ENCODE results near the gene DHX58. TPM values are rescaled to one million over a fixed set of nuclear protein-coding genes. Genes with fewer than 3 reads are reported as not detected.

DHX58 gene
- total RNA-seq, 1 donor from 2014 or later, result 3.5 TPM

DNA sequence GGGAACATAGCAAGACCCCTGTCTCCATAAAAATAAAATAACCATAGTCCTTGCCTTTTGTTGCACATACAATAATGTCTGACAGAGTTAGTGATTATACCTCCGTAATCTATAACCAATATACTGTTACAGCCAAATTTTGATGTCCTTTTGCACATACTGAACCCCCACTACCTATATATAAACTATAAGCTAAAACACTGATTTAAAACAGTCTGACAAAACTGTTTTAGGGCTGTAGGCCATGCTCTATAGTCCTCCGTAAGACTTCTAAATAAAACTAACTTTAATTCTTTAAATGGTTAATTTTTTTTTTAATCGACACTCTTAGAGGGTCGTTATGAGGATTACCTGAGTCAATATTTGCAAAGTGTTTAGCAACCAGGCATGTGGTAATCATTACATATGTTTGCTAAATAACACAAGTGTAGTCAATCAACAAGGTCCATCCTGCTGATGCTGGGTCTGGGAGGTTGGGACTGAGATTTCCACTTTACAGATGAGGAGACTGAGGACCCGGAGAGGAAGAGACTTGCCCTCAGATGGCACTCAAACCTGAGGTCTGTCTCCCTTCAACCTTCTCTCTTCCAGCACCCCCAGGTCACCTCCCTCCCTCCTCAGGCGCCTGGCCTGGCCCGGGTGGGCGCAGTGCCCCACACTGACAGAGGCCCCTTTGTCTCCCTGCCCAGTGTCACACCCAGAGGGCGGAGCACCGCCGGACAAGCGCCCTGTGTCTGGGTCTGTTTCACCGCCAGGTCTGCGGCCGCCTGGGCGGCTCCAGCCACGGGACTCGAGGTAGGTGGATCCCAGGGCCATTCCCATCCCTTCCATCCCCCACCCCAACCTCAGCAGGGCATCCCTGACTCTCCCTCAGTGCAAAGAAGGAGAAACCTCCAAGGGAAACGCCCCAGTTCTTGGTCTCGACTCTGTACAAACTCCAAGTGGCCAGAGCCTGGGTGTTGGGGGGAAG is 24.5 kb downstream of the DHX58 start:
- DNase-seq (ENCODE audit: low read depth in 2 of 2), result no peak

DNA sequence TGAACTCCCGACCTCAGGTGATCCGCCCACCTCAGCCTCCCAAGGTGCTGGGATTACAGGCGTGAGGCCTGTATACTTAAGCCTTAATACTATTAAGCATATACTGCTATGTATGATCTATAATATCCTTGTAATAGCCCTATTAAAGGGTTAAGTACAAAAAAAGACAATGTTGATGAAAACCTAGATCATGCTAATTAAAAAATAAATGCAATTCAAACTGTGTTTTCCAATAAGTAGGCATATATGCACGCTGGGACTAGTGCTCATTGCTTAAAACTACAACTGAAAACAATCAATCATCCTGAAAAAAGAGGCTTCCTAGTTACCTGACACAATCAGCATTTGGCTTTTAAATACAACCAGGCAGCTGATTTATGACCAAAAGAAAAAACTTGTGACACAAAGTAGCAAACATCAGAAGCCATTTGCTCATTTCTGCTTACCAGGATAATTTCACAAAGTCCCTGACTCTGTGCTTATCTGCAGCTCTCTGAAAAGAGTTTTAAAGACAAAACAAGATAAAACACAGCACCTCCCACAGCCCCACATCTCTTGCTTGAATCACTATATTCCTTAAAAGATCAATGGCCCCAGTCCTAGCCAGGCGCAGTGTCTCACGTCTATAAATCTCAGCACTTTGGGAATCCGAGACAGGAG is 25.3 kb downstream of the DHX58 start:
- no peak for DNase-seq (ENCODE audit: low read depth in 2 of 2)

DNA sequence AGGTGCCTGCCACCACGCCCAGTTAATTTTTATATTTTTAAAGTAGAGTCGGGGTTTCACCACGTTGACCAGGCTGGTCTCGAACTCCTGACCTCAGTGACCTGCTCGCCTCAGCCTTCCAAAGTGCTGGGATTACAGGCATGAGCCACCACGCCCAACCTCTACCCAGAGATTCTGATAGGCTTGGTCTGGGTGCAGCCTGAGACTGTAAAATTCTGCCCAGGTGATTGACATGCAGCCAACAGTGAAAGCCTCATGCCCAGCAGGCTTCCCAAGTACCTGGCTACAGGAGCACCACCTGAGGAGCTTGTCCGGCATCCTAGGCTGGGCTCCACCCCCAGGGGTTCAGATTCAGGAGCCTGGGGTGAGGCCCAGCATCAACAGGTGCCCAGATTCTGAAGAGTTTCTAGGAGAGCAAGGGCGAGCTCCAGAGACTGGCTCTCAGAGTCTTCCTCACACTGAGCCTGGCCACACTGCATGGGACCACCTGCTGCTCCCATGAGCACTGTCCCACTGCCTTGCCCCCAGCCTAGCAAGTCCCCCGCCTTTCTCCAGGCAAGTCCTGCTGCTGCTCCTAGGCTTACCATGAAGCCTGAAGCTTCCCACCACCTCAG is 30.9 kb downstream of the DHX58 start:
- DNase-seq (ENCODE audit: low read depth in 2 of 2), result no peak

DNA sequence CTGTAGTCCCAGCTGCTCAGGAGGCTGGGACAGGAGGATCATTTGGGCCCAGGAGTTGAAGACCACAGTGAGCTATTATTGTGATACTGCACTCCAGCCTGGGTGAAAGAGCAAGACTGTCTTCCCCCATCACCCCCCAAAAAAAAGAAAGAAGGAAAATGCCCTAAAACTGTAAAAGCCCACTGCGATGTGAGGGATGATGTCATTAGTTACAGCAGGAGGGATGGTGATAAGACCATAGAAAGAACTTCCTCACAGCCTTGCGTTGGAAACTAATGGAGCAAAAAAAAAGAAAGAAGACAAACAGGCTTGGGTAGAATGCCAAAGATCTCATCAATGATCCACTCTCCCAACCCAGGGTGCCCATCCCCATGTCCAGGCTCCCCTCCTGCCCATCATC is 33.0 kb downstream of the DHX58 start:
- DNase-seq (ENCODE audit: low read depth in 2 of 2), result no peak

DNA sequence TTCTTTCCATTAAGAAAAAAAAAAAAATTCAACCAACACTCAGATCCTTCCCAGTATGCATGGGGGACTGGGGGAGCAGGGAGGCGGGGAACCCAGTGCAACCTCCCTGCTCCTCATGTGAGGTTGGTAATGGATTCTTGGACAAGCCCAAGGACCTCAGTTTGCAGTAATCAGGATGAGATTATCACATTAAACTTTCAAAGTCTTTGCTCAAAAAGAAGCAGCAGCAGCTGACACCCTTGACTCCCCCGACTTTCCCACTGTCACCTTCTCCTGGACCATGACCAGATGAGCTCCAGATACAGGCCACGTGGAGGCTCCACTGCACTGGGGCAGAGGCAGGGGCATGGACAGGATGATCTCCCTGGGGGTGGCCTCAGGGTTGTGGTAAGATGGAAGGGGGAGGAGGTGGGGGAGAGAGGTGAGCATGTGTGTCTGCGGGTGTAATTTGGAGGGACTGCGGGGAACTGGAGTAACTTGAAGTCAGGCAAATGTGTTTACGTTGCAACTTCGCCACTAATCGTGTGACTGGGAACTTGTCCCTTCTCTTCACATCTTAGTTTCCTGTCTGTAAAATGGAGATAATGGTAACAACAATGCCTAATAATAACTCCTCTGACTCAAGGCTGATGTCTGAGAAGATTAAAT is 34.0 kb downstream of the DHX58 start:
- DNase-seq (ENCODE audit: low read depth in 2 of 2), result peak in 1 of 2 donors; percentile 9

DNA sequence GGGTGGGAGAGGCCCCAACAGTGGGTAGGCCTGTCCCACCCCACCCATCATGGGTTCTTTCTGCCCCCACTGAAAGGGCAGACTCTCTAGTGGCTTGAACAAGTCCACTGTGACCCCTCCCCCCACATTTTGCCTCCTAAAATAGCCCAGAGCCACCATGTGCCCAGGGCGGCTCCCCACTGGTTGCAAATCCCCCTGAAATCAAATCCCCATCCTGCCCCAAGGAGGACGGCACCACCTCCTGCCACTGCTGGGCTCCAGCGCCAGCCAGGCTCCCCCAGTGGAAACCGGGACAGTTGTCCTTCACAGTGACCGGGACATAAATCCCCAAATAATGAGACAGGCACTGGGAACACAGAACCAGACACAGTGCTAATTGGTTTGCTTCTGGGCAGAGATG is 34.8 kb downstream of the DHX58 start:
- DNase-seq (ENCODE audit: low read depth in 2 of 2), result no peak

DNA sequence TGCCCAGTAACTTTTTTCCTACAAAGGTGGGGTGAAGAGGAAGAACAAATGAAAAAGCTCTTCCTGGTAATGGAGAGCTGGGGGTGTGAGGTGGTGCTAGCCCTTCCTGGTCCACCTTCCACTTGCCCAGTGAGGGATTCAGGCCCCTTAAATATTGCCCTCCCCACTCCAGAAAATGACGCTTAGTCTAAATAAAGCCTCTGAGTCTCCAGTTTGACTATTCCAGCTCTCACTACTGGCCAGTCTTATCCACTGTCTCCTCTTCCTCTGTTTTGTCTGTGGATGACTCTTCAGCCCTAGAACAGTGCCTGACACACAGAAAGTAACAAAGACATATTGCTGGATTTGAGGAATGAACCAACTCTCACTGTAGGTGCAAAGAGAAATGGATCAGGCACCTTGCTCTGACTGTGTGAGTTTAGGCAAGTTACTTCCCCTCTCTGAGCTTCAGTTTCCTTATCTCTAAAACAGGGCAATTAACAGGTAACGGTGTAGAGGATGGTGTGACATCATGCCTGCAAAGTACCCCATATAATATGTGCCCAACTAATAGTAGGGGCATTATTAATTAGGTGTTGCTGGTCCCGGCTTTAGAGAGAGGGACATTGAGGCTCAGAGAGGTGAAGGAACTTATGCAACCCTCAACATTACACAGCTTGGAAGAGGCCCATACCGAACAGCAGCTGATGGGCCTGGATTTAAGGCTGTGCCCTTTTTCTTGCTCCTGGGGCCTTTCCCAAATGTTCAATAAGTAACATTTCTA is 35.5 kb downstream of the DHX58 start:
- no peak for DNase-seq (ENCODE audit: low read depth in 2 of 2)

DNA sequence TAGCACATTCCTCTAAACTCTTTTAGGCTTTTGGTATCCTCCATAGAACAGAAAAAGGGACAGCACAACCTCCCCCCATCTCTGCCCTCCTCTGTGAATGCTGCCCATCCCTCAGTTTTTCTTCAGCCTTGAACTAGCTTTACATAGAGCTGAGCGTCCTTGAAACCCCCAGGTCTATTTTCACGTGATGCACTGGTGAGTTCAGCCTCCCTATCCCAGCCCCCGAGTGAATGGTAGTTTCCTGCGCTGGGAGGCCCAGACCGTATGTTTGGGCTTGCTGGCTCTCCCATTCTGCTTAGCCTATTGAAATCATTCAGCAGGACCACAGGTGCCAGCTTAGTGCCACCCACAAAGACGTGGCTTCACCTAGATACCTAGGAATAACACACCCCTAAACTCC is 36.7 kb downstream of the DHX58 start:
- DNase-seq (ENCODE audit: low read depth in 2 of 2), result no peak

DNA sequence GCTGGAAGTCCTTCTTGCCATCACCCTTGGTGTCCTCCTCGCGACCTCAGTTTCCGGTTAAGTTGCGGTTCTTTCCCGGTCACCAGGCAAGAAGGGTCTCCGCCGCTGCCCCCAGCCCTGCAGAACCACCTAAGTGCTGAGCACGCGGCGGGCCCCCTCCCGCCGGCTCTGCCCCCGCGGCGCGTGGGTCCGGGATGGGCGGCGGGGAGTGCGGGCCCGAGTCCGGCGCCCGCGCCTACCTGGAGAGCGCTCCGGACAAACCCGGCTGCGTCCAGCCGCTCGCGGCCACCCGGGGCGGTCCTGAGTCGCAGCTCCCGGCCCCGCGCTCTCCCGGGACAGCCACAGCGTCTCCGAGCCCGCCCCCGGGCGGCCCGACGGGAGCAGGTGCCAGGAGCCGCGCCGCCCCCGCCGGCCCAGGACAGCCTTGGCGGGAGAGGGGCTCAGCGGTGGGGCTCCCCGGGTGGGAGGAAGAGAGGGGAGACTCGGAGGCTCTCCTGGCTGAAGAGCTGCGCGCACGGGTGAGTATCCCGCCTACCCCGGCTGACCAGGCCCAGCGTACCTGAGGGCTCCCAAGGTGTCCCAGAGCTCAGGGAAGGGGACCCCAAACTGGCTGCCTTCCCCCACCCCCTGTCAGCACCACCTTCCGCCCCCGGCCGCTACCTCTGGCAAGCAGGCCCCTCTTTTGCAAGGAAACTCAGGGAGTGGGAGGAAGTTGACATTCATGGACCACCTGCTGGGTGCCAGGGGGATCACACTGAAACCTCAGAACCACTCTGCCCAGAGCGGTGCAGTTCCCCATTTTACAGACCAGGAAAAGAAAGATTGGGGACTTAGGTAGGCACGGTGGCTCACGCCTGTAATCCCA is 40.0 kb downstream of the DHX58 start:
- peak in 1 of 2 donors; percentile 6 for DNase-seq (ENCODE audit: low read depth in 2 of 2)

DNA sequence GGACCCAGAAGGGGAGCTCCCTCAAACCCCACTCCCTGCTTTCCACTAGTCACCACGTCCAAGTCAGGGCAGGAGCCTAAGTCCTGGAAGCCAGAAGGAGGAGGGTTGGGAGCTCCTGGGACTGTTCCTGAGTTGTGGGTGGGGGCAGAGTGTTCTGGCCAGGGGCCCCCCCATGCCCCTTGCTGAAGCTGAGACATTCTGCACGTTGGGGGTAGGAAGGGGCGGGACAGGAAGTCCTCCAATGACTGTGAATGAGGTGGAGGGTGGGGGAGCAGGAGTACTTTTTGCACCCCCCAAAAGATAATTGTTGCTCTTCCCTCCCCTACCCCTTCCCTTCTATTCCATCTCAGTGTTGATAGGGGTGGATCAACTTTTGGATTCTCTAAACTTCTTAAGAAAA is 40.7 kb downstream of the DHX58 start:
- DNase-seq (ENCODE audit: low read depth in 2 of 2), result no peak

DNA sequence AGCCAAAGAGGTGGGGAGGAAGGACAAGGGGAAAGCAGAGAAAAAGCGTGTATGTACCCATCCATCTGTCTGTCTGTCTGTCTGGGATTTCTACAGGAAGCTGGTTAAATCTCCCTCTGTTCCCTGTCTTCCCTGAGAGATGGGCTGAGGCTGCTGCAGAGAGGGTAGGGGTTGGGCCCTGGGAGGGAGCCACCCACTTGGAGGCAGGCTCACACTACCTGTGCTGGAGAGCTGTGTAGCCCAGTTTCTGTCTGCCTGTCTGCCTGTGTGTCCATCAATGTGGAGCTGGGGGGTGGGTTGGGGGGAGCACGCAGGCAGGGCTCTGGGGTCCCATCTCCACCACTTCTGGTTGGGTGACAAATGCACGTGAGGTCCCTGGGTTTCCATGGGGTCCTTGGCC is 43.5 kb downstream of the DHX58 start:
- DNase-seq (ENCODE audit: low read depth in 2 of 2), result no peak

DNA sequence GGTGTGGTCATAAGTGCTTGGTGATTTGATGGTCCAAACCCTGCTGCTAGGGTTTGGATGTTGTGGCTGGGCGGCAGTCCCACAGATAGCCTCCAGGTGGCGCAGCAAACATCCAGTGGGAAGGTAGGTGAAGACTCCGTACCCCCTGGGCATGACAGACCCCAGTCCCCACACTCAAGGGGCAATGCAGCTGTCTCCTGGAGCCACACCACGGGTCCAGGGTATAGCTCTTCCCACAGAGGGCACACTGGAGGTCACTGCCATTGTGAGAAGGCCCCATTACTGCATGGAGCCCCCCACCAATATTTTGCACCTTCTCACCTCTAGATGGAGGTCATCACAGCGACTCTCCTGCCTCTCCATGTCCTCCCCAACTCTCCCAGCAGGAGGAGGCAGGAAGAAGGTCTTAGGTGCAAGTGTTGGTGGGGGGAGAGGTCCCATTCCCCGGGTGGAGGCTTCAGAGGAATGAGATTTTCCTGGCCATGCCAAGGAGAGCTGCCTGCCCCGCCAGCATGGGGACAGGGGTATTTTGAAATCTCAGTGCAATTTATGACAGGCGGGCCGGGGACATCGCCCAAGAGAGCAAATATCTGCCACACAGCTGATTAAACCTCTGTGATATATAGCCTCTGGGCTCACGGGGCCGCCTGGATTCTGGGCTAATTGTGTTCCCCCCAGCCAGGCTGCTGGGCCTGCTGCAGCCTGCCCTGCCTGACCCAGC is 45.0 kb downstream of the DHX58 start:
- DNase-seq (ENCODE audit: low read depth in 2 of 2), result peak; percentile 14 to 48

DNA sequence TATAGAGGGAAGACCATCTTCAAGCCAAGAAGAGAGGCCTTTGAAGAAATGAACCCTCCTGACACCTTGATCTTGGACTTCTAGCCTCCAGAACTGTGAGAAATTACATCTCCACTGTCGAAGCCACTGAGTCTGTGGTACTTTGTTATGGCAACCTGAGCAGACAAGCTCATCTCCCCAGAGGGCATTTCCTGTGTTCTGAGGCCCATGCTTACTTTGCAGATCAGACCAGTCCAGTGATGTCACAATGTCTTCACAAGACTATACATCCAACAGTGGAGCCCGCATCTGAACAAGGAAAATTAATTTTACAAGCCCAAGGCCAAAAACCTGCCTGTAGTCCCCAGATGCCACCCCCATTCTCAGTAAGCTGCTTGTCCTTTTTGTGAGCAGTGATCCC is 47.3 kb downstream of the DHX58 start:
- no peak for DNase-seq (ENCODE audit: low read depth in 2 of 2)

DNA sequence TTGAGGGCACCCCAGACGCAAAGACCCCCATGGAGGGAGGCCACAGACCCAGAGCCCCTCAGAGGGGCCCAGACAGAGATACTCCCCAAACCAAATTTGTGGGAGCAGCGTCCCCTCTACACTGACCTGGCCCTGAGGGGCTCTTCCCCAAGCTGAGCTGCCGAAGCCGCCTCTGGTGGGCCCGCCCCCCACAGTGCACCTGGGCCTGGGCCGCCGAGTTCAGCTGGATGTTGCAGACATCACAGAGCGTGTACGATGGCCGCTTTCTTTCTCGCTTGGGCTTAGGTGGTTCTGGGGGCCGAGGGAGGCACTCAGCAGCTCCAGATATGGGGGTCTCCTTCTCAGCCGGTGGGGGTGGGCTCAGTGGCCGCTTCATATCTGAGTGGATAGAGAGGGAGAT is 49.8 kb downstream of the DHX58 start:
- DNase-seq (ENCODE audit: low read depth in 2 of 2), result no peak

DNA sequence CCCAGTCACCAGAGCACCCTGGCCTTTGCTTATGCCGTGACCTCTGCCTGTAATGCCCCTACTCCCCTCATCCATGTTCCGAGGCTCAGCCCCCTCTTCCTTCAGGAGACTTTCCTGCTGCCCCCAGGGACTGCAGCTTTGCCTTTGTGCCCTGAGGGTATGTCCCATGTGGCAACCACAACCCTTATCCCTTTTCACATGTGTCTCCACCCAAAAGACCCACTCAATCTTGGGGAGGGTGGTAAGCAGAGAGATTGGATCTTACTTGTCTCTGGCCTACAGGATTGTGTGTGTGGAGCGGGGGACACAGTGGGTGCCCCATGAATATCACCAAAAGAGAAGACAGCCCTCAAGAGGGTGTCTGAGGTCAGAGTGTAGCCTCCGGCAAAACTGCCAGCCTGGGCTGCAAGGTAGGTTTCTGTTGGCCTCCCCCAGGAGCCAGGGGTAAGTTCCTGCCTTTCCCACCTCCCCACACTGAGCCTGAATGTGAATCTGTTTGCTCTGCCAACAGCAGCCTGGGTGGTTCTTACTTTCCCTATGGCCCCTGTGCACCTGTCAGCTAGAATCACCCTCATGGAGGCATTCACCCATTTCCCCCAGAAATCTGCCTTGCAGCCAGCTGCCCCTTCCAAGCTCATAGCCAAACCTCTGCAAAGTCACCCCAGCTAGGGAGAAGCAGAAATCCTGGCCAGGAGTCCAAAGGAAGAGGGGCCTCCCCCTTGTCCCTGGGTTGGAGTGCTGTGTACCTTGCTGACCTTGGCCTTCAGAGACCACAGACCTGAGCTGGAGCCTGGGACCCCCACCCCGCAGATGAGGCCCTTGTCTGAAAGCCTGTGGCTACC is 50.6 kb downstream of the DHX58 start:
- no peak for DNase-seq (ENCODE audit: low read depth in 2 of 2)

DNA sequence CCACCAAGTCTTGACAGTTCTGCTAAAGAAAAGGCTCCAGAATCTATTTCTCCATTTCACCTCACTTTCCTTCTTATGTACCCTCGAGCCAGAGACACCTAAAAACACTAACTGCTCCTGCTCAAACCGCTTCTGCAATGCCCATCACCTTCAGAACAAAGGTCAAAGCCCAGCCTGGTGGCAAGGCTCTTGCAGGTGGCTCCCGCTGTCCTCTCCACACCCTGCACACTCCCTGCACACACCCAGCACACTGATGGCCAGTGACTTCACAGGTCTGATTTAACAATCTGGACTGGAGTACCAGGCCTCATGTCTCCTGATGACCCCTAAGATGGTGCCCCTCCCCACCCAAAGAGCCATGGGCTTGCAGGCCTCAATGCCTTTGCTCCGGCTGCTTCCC is 52.3 kb downstream of the DHX58 start:
- no peak for DNase-seq (ENCODE audit: low read depth in 2 of 2)

DNA sequence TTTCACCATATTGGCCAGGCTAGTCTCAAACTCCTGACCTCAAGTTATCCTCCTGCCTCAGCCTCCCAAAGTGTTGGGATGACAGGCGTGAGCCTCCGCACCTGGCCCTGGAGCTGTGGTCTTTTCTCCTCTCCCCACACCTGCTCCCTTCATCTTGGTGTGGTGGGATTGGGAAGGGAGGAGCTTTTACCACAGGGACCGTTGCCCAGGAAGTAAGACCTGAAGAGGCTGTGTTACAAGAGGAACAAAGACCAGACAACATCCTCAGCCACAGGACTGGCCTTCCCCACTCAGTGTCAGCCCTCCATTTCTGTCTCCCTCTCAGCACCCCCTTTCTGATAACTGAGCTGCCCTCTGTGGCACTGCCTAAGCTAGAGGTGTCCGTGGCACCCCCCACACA is 52.7 kb downstream of the DHX58 start:
- DNase-seq (ENCODE audit: low read depth in 2 of 2), result no peak

DNA sequence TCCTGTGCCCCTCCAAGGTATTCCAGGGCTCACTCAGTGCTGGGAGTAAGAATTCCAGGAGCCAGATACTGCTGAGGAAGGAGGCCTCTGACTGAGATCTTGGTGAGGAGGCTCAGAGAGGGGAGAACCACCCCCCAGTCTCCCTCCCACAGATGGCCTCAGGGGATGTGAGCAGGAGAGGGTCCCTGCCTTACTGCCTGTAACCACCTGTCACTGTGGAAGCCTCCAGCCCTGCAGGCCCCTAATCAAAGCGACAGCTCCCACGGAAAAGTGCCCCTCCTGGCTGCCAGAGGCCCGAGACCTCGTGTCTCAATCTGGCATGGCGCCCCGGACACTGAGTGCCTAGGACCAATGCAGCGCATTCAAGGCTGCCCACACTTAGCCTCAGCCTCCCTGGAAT is 54.5 kb downstream of the DHX58 start:
- DNase-seq (ENCODE audit: low read depth in 2 of 2), result no peak

DNA sequence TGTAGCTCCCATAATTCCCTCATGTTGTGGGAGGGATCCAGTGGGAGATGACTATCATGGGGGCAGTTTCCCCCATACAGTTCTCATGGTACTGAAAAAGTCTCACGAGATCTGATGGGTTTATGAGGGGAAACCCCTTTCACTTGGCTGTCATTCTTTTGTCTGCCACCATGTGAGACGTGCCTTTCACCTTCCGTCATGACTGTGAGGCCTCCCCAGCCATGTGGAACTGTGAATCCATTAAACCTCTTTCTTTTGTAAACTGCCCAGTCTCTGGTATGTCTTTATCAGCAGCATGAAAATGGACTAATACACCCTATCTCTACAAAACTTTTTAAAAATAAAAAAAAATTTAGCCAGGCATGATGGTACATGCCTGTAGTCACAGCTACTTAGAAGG is 55.9 kb downstream of the DHX58 start:
- no peak for DNase-seq (ENCODE audit: low read depth in 2 of 2)
